Activated naive CD4-positive, alpha-beta T cell treated with Interleukin-2 at 50 U/mL for 16 hours (primary cell): ENCODE data around the gene SLC12A7.

Source experiments
- DNase-seq: peaks from one replicate; pipeline ENCODE4 v3.0.0-alpha.2; 2020

The SLC12A7 gene

GRCh38 chr5:1058988-1059883, 52.6 kb downstream of the SLC12A7 start:
- DNase-seq, result no peak

- DNase-seq, result no peak
Observed at GRCh38 chr5:1058083-1058945, 53.5 kb downstream of the SLC12A7 start.

GRCh38 chr5:1057485-1058082, 54.3 kb downstream of the SLC12A7 start:
- no peak for DNase-seq

GRCh38 chr5:1056611-1057484, 55.0 kb downstream of the SLC12A7 start:
- DNase-seq, result no peak

GRCh38 chr5:1055896-1056610, 55.8 kb downstream of the SLC12A7 start:
- DNase-seq, result no peak

- no peak for DNase-seq
Observed at GRCh38 chr5:1054799-1055775, 56.8 kb downstream of the SLC12A7 start.

- no peak for DNase-seq
Observed at GRCh38 chr5:1054018-1054798, 57.7 kb downstream of the SLC12A7 start.

GRCh38 chr5:1053391-1054017, 58.4 kb downstream of the SLC12A7 start:
- no peak for DNase-seq

GRCh38 chr5:1052641-1053390, 59.0 kb downstream of the SLC12A7 start:
- no peak for DNase-seq

- no peak for DNase-seq
Observed at GRCh38 chr5:1052076-1052475, 59.8 kb downstream of the SLC12A7 start.

- no peak for DNase-seq
Observed at GRCh38 chr5:1051366-1051720, 60.5 kb downstream of the SLC12A7 start.

- DNase-seq, result no peak
Observed at GRCh38 chr5:1050423-1051365, 61.2 kb downstream of the SLC12A7 start.

GRCh38 chr5:1048861-1049838, 62.7 kb downstream of the SLC12A7 start:
- DNase-seq, result no peak

GRCh38 chr5:1048162-1048721, 63.6 kb downstream of the SLC12A7 start:
- DNase-seq, result no peak

GRCh38 chr5:1047332-1047965, 64.4 kb downstream of the SLC12A7 start:
- DNase-seq, result no peak
